SH-SY5Y (cell line): ENCODE data around the gene CSMD2.

Source experiments
- GATA2 ChIP-seq: IDR thresholded peaks from 2 replicates; pipeline ENCODE4 v1.6.1; 2011; ENCODE audit warnings: mild to moderate bottlenecking, low read depth, low read length
- GATA3 ChIP-seq: IDR thresholded peaks from 2 replicates; pipeline ENCODE4 v1.6.1; 2011; ENCODE audit warnings: low read depth, mild to moderate bottlenecking, low read length, moderate library complexity

Gene CSMD2

DNA sequence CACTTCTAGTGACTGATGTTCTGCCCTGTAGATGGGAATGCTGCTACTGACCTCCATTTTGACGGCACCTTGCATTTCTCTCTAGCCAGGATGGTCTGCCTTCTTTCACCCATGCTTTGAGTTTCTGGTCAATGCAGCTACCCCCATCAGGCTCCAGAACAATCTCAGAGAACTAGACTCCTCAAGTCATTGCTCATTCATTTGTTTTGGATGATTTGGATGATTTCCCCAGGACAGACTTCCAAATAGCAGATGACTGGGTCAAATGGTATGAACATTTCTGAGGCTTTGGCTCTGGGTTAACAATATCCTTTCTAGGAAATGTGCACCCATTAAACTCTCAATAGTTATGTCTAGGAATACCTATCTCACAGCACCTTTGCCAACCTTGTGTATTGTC is 63.9 kb downstream of the CSMD2 start:
- no peak for TF ChIP-seq GATA2
- no peak for TF ChIP-seq GATA3

DNA sequence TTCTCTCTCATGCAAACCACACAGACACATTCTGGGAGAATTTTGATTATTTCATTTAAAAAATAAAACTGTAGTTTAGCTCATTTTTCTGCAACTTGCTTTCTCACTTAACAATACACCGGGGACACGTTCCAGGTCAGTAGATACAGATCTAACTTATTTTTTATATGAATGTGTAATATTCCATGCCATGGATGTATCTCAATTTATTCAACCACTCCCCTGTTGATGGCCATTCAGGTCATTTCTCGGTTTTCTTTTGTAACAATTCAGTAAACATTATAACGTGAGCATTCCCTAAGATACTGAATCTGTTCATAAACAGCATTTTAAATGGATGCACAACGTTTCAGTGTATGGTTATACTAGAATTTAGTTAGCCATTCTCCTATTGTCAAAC is 64.7 kb downstream of the CSMD2 start:
- TF ChIP-seq GATA2 = no peak
- TF ChIP-seq GATA3 = no peak

DNA sequence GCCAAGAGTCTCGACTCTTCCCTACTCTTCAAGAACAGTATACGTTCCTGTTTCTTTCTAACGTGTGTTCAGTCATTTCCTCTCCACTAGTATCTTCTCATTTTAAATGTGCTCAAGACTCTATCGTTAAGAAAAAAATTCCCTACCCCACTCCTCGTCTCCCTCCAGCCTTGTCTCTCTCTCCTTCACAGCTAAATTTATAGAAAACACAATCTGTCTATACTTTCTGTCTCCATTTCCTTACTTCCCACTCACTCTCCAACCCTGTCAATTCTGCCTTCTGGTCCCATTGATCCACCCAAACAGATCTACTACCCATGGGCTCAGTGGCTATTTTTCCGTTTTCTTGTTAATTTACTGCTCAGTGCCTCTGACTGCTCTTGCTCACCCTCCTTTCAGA is 75.3 kb downstream of the CSMD2 start:
- TF ChIP-seq GATA2 (no peak), GATA3 (no peak)

GRCh38 chr1:34087986-34088385 is 77.0 kb downstream of the CSMD2 start:
- TF ChIP-seq GATA2 (no peak), GATA3 (no peak)

DNA sequence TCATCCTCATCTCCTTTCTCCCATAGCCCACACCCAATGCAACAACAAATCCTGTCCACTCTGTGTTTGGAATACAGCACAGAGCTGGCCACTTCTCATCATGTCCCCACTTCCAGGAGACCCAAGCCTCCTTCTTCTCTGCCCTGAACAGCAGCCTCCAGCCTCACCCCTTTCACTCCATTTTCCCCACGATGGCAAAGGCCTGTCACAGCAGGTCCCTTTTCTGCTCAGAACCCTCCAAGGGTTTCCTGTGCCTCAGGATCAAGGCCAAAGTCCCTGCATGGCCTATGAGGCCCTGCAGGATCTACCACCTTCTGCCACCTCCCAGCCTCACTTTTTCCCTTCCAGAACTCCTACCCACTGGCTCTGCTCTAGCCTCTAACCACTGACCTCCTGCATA is 78.5 kb downstream of the CSMD2 start:
- TF ChIP-seq GATA2 (no peak), GATA3 (no peak)

DNA sequence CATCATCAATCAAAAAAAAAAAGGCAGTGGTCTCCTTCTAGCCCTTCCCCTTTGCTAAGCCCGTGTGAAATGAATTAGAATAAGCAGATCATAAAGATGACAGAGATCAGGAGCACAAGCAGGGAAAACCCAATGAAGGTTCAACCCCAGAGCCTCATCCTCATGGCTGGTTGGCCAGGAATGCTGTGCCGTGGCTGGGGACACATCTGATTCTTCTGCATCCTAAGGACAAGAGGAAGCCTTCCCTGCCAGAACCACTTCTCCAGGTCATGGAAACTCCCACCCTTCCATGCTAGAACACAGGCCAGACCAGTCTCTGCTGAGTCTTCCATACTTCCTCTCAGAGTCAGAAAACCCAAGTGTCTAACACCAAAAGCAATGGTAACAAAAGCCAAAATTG is 81.1 kb downstream of the CSMD2 start:
- no peak for TF ChIP-seq GATA2
- no peak for TF ChIP-seq GATA3

GRCh38 chr1:34078383-34078782 is 86.6 kb downstream of the CSMD2 start:
- no peak for TF ChIP-seq GATA3

DNA sequence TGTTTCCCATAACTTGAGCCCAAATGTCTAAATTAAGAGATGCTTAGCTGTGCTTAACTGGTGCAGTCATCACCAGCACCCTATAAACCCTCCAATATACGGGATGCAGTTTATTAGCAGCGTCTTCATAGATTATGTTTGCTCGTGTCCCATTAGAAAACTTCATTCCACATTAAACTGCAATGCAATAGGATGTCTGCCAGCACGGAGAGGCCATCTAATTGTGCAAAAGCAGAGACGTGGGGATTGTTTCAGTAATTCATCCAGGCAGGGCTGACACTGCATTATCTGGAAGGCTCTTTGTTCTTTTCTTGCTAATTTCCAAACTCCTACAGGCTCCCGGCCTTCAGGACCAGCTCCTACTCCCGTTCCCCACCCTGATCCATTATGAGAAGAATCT is 89.5 kb downstream of the CSMD2 start:
- TF ChIP-seq GATA3 (no peak), GATA2 (no peak)

DNA sequence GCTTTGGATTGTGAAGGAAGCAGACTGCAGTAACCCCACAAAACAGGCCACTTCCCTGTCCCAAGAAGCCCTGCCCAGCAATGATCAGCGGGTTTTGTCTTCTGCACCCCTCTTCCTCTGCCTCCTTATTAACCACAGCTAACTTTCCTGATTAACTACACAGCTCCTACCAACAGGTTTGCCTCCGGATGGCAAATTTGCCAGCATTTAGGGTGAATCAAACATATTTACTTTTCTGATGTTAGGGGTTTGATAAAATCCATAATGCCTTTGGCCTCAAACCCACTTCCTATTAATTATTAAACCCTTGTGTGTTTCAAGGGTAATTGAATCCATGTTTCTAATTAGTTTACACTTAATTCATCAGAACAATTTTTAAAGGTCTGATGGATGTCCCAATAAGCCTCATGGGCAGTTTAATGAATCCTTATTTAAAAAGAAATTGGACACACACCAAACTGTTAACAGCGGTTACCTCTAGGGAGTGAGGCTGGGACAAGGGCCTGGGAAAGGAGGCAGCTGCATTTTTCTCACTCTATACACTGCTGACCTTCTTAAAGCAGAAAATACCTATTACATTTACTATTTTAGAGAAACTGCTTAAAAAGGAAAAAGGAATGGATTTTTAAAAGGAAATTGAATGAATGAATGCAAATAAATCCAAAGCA is 91.9 kb downstream of the CSMD2 start:
- TF ChIP-seq GATA3 (no peak), GATA2 (no peak)

- TF ChIP-seq GATA2 (no peak), GATA3 (no peak)
Measured at GRCh38 chr1:34070201-34070836, 94.7 kb downstream of the CSMD2 start.

GRCh38 chr1:34066981-34067603 is 97.9 kb downstream of the CSMD2 start:
- TF ChIP-seq GATA3 (no peak), GATA2 (no peak)

- TF ChIP-seq GATA2 (no peak), GATA3 (no peak)
Measured at GRCh38 chr1:34066166-34066565, 98.9 kb downstream of the CSMD2 start.

GRCh38 chr1:34065498-34065897 is 99.5 kb downstream of the CSMD2 start:
- TF ChIP-seq GATA3 (no peak), GATA2 (no peak)

DNA sequence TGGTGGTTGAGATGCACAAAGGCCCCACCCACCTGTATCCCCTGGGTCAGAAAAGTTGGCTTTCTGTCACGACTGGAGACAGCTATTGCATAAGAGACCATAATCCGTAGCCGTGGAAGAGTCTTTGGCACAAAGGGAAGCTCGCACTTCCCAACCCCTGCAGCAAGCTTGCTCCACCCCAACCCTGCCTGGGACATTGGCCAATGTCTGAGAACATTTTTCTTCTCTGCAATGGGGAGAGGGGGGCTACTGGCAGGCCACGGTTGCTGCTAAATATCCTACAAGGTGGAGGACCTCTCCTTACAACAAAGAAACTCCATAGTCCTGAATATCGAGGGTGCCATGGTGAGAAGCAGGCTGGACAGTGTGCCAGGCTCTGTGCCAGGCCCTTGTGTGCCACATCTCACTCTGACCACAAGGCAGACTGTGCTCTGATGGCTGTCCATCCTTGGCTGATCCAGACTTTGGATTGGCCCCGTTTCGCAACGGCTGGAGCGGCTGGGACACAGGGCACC is 104.1 kb downstream of the CSMD2 start:
- TF ChIP-seq GATA2 (no peak), GATA3 (no peak)

- TF ChIP-seq GATA3 (no peak), GATA2 (no peak)
Measured at GRCh38 chr1:34060187-34060730, 104.8 kb downstream of the CSMD2 start.
